H1 (cell line): ENCODE results near the gene CMSS1.

ENCODE experiments used
- POLR2AphosphoS5 ChIP-seq: IDR thresholded peaks from 2 replicates; pipeline ENCODE4 v1.6.1; 2011; ENCODE audit warnings: low read depth, low read length
- RXRA ChIP-seq: IDR thresholded peaks from 2 replicates; pipeline ENCODE4 v1.6.1; 2011; ENCODE audit warnings: low read depth, mild to moderate bottlenecking, low read length, moderate library complexity; ENCODE audit not compliant: insufficient read depth
- SIRT6 ChIP-seq: IDR thresholded peaks from one replicate; pipeline ENCODE4 v1.7.1; 2012; ENCODE audit warnings: low read length, inconsistent platforms
- SIX5 ChIP-seq: IDR thresholded peaks from 2 replicates; pipeline ENCODE4 v1.6.1; 2011; ENCODE audit warnings: mild to moderate bottlenecking, low read depth, low read length
- TAF1 ChIP-seq: IDR thresholded peaks from 2 replicates; pipeline ENCODE4 v1.6.1; 2011; ENCODE audit warnings: mild to moderate bottlenecking, low read depth, low read length
- YY1 ChIP-seq: IDR thresholded peaks from 2 replicates; pipeline ENCODE4 v1.6.1; 2011; ENCODE audit warnings: low read depth, mild to moderate bottlenecking, low read length

DNA sequence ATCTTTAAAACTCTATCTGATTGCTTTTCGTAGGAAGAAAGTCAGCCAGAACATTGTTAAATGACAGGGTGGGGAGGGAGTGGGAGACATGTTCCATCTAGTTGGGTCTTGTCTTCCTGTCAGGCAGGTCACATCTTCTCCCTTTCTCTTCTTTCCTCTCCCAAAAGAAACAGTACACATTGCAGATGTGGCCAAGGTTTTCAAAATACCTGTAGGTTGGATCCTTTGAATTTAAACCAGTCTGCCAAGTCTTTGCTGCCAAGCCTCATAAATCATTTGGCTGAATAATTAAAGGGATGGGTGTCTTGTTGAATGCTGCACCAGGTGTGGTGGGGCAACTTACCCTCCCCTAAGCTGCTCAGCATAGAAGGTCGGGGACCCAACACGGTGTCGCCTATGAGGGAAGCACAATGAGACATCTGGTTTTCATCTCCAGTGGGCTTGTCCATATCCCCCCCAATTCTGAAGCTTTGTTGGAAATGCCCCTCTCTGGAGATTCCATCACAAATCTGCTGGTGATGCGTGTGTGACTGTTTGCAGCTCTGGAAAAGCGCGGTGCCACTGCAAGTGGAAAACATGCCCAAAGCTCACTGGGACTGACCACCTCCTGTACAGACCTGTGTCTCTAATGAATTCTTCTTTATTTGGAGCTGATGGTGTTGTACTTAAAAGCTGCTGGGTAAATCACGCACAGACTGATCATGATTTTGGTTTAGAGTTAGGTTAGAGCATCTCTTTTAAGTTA is 184.0 kb downstream of the CMSS1 start:
- TF ChIP-seq TAF1 (no peak), POLR2AphosphoS5 (no peak), SIX5 (no peak), SIRT6 (no peak), RXRA (no peak), YY1 (no peak)
